Left hindlimb (tissue), 1 donor: Measurements from ENCODE around the gene HFE.

Experiments used
- DNase-seq: peaks from one replicate; pipeline ENCODE4 v3.0.0-alpha.2; 2018

Gene HFE

GRCh38 chr6:26140254-26140966 is 53.2 kb downstream of the HFE start:
- DNase-seq, result no peak

GRCh38 chr6:26140967-26141294 is 53.7 kb downstream of the HFE start:
- DNase-seq, result no peak

GRCh38 chr6:26141378-26141904 is 54.2 kb downstream of the HFE start:
- no peak for DNase-seq

GRCh38 chr6:26142026-26142425 is 54.8 kb downstream of the HFE start:
- no peak for DNase-seq
